ENCODE data around the gene PALLD.

Gene PALLD

DNA sequence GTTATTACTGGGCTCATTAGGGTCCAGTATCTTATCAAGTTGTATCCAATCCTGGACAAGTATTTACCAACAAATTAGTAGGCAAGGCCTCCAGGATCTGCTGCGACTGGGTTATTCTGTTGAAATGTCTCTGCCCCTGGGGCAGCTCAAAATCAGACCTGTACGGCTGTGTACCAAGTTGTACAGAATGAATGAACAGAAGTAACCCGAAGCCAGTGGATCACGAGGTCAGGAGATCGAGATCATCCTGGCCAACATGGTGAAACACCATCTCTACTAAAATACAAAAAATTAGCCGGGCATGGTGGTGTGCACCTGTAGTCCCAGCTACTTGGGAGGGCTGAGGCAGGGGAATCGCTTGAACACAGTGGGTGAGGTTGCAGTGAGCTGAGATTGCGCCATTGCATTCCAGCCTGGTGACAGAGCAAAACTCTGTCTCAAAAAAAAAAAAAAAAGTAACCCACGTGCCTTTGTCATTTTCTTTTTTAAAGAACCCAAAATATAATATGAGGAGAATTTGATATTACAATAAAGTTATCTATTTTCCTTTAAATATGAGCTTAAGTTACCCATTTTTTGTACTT lies 385.9 kb downstream of the PALLD start:
- DNase-seq, result no peak

DNA sequence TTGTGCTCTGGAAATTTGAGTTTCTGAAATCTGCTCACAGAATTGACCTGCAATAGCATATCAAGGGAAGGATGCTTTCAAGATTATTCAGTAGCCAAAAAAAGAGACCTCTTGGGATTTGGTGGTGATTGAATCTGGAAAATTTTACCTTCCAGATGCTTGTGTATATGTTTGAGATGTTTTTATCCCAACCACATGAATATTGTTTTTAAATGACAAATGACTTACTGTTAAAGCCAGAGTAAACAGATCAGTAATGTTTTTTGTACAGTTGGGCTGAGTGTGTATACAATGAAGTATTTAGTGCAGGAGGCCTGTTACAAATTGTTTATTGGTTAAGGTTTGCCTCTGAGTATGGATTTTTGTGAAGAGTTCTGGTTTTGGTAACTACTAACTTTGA lies 386.7 kb downstream of the PALLD start:
- no peak for DNase-seq

DNA sequence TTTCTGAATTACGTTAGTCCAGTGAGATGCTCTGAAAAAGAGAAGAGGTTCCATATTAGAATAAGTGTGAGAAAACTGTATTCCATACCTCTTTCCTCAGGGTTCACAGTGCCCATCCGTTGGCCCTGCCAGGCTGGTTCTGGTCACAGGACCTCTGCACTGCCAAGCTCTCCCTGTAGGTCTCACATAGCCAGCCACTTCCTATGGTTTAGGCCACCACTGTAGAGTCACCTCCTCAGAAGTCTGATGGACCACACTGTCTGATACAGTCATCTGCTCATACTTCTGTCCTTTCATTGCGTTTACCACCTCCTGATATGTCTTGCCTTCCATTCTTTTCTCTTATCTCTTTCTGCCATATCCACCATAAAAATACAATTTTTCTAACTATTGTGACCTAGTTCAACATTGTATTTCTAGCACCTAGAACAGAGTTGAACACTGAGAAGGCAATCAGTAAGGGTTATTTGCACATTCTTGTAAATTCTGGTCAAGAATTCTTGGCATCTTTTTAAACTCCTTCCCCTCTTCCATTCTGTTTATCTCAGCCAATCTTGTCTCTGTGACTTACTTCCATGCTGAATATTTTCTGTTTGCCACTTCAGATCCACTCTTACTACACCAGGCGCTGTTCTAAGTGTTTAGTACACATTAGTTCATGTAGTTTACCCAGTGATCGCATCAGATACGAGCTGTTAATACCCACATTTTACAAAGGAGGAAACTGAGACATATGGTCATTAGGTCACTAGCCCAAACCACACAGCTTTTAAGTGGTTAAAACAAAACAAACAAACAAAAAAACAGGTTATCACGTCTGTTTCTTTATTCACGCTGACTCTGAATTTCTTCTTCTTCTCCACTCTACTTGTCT lies 387.6 kb downstream of the PALLD start:
- DNase-seq, result no peak

DNA sequence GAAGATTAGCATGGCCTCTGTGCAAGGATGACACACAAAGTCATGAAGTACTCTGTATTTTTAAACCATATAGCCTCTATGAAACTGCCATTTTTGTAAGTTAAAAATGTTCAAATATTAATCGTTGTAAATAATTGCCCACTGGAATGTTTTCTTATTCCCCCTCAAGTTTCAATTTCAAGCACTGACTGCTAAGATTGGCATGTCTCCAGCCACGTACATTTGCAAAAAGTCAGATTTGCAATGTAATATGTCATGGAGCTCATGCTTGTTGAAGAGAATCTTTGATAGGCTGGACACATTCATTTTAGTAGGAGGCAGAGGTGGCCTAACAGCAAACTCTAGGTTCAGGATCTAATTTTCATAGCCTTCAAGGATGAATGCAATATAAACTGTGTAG lies 388.5 kb downstream of the PALLD start:
- no peak for DNase-seq

DNA sequence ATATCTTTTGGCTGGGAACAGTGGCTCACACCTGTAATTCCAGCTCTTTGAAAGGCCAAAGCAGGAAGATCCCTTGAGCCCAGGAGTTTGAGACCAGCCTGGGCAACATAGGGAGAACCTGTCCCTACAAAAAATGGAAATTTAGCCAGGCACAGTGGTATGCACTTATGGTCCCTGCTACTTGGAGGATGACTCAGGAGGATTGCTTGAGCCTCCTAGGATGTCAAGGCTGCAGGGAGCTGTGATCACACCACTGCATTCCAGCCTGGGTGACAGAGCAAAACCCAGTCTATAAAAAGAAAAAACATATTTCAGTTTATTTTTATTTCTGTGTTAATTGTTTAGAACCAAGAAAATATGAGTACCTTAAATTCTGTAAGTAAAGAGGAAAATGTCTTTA lies 389.5 kb downstream of the PALLD start:
- DNase-seq, result no peak

DNA sequence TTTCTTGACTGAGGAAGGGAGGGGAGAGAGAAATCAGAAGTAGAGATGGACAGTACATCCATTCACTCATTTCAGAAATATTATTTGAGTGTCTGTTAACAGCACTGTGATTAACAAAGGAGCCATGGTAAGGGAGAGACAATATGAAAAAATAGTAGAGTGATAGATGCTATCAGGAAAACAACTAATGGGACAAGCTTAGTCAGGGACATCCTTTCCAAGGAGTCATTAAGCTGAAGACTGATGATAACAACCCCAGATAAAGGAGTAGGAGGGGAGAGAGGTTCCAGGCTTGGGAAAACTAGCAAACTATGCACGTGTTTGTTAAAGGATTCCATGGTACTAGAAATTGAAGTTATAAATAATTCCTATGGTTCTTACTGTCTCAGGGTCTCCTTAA lies 391.0 kb downstream of the PALLD start:
- no peak for DNase-seq

DNA sequence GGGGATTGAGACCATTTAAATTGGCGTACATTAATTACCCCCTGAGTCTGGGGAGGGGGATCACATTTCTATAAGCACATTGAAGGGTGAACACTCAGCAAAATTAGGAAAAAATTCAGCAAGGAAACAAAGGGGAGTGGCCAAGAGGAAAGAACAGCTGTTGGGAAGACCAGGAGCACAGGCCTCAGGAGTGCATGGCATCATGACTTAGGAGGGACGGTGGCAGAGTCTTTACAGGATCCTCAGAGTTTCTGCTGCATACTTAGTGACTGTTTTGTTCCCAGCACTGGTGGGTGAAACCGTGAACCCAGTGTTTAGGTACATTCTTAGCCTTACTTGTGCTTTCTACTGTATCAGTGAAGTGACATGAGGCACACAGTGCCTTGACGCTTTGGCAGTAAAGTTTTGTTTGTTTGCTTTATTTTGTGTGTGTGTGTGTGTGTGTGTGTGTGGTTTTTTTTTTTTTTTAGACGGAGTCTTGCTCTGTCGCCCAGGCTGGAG lies 391.9 kb downstream of the PALLD start:
- DNase-seq, result no peak

DNA sequence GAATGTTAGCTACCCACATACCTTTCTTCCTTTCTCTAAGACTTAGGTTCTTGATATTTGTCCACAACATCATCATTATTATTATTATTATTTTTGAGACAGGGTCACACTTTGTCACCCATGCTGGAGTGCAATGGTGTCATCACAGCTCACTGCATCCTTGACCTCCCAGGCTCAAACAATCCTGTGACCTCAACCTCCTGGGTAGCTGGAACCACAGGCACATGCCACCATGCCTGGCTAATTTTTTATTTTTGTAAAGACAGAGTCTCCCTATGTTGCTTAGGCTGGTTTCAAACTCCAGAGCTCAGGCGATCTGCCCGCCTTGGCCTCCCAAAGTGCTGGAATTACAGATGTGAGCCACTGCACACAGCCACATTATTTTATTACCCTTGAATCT lies 394.2 kb downstream of the PALLD start:
- DNase-seq, result no peak

DNA sequence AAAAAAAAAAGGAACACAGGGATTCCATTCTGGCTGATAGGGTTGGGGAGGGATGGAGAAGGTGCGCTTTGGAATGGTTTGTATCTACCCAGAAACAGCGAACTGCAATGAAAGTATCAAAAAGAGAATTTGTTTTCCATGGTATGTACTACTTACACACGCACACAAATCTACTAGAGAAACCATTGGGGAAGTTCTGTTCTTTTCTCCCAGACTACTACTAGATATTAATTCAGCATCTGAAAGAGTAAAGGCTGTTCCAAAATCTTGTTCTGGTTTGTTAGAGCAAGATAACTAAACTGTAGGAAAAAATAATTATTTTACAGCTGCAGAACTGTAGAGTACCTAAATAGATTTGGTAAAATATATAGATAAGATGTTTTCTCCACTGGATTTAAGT lies 394.8 kb downstream of the PALLD start:
- DNase-seq, result no peak

DNA sequence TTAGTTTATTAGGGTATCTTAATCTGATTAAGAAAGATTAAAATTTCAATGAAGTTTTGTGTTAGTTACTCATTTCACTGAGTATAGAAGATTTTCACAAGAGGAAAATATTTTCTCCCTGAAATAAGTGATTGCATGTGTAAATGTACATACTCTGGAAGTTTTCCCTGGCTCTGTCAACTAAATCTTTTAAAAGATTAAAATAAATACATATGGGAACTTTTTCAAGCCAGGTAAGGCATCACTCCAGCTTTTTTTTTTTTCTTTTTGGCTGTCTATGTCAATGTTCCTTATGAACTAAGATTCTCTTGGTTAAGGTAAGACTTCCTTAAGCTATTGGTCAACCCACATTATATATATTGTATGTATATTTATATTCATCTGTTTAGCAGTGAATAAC lies 395.6 kb downstream of the PALLD start:
- no peak for DNase-seq

DNA sequence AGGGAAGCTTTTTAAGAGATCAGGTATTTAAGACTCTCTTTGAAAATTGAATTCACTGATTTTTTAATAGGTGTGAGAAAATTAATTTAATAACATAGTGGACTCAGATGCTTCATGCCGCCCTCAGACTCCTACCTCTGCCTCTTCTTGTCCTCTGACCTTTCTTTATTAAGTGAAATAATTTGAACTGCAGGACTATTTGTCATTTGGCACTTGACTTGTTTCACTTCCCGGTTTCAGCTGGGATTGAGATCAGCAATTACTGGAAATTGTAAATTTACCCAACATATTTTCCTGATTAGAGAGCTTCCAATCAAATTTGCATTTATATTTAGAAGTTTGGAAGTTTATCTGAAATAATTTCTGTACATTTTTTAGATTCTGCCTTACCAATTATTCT lies 396.4 kb downstream of the PALLD start:
- no peak for DNase-seq

DNA sequence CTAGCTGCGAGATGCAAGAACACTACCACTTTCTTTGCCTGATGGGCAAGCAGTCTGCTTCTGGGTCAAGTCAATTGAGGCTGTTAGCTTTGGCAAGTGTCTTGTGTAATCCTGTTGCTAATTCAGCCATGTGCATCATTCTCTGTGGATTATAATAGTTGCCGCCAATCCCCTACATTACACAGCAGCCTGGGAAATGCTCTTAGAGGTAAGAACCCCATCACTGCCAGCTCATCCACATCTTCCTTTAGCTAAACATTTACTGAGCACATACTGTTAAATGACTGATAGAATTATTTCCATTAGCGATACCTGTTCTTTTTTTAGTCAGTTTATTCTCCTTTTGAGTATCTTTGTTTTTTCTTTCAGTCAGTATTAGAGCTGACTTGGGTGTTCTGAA lies 397.0 kb downstream of the PALLD start:
- DNase-seq, result no peak

DNA sequence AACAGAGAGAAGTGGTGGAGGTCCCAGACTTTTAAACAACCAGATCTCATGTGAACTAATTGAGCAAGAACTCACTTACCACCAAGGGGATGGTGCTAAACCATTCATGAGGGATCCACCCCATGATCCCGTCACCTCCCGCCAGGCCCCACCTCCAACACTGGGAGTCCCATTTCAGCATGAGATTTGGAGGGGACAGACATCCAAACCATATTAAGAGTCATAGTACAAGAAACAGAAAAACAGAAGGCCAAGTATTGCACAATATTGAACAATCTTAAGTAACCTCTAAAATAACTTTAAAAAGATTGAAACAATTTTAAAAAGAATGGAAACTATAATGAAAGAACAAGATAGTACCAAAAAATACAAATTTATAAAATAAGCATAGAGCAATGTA lies 403.2 kb downstream of the PALLD start:
- DNase-seq, result no peak

DNA sequence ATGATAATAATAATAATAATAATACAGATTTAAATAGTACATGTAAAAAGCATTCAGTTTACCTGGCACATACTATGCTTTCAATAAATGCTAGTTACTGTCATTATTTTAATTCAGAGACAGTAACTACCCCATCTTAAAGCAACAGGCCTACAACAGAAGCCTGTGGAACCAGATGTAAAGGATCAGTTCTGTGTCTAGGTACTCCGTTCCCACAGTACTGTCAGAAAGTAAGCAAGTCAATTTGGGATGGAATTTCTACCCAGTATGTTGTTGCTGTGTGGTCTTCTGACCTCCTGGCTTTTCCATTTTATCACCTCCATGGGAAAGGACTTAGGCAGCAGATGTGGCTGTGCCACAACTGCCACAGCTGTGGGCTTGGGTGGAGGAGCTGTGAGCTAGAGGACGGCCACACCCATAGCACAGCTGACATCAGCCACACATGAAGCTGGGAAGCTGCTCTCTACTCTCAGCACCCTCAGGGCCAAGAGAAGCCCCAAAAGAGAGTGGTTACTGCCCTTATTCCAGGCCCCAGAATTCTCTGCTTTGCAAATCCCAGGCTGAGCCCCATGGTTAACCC lies 410.4 kb downstream of the PALLD start:
- DNase-seq, result no peak

DNA sequence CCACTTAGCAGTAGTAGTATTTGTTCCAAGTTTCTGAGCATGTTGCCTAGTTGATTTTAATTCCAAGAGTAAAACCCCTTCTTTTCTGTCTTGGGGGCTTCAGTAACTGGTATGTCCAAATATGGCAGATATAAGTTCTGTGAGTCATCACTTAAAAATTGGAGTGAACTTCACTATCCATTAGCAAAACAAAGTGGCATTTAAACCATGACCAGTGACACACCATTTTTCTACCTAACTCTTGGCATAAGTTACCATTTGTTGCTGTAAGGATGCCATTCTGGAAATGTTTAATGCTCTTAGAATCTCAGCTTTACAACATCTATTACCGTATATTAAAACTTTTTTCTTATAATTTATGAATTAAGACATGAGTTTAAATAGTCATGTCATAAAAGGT lies 411.2 kb downstream of the PALLD start:
- no peak for DNase-seq

DNA sequence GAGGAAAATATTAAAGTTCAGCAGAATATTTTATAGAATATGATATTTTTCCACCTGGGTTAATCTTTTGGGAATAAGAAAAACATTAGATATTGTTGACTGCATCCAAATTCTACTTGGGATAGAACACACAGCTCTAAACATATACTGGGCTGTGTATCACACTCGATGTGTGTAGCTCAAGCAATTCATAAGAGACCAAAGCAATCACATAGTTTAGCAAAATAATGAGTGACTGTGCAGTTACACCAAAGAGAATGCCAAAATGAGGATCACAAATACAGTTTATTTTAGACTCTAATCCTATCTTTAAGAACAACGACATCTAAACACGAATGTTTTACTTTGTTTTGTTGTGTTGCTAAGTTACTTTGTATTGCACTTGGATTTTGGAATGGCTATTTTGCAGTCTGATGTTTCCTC lies 412.0 kb downstream of the PALLD start:
- no peak for DNase-seq

DNA sequence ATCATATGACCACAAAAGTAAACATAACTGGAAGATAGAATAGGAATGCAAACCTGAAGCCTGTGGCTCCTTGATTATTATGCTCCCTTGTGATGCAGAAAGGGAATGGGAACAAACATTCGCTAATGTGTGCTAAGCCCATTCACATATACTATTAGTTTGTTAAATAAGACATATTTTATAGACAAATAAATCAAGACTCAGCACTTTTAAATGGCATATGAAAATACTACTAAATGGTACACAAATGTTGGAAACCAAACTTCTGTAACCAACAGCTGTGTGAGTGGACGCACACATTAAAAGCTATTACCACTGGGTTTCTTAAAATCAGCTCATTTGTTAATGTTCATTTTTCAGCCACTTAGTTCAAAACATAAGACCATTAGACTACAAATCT lies 417.2 kb downstream of the PALLD start:
- no peak for DNase-seq

DNA sequence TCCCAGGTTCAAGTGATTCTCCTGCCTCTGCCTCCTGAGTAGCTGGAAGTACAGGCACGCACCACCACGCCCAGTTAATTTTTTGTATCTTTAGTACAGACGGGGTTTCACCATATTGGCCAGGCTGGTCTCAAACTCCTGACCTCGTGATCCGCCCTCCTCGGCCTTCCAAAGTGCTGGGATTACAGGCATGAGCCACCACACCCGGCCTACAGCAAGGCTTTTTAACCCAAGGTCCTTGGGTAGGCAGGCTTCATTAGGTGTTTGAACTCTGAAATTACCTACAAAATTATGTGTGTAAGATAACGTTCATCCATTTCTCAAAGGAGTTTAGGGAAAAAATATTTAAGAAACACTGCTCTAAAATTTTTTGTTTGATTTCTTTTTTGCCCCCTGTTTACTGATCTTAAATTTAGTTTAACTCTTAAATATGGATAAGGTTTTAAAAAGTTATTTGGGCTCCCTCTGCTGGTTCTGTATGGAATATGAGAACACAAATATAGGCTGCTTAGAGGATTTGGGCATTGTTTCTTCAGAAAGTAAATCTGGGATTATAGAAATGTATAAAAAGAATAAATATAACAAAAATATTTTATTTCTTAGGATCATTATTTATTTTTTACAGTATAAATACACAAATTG lies 420.4 kb downstream of the PALLD start:
- no peak for DNase-seq

DNA sequence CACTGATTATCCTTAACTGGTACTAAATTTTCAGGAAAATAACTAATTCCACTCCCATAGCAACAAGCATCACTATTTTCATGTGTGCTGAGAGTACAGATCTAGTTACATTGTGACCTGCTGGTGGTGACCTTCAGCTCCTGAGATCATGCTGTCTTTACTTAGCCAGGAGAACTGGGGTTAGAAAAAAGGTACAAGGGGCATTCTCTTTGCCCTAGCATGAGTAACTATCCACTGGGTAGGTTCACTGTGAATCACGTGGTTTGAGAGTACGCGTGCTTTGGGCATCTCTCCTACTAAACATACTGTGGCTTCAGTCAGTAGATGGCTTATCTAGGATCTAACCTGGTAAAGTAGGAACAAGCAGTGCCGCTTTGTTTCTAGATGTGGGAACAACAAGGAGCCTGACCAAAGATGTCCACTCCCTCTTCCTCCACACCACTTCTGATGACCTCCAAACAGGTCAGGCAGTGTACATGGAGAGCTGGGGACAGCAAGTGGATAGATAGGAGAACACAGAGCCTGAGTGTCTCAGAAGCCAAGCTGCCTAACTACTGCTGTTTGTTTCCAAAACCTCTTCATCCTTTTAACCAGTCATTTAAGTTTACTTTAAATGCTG lies 423.0 kb downstream of the PALLD start:
- no peak for DNase-seq

DNA sequence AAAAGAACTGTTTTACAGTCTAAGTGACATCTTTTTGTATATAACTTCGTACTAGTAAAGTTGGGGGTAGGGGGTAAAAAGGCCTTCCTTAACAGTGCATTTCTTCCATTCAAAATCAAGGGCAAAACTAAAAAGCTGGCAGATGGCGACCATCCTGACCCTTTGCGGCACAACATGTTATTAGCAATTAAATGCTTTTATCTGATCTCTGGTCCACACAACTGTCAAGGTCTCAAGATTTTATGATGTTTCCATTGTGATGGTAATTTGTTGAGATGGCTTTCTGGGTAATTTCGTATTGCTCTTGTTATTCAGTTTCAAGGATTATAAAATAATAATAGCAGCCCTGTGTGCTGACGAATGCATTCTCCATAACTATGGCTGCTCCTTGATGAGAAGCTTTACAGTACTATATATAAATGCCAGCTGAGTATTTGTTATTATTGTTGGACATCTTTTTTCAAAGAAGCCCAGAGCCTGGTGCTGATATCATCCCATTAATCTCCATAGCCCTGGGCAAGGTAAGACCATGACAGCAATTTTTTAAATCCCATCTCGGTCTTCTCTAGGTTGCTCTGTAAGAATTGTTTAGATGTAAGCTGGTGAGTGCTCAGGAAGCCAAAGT lies 423.7 kb downstream of the PALLD start:
- DNase-seq, result no peak

DNA sequence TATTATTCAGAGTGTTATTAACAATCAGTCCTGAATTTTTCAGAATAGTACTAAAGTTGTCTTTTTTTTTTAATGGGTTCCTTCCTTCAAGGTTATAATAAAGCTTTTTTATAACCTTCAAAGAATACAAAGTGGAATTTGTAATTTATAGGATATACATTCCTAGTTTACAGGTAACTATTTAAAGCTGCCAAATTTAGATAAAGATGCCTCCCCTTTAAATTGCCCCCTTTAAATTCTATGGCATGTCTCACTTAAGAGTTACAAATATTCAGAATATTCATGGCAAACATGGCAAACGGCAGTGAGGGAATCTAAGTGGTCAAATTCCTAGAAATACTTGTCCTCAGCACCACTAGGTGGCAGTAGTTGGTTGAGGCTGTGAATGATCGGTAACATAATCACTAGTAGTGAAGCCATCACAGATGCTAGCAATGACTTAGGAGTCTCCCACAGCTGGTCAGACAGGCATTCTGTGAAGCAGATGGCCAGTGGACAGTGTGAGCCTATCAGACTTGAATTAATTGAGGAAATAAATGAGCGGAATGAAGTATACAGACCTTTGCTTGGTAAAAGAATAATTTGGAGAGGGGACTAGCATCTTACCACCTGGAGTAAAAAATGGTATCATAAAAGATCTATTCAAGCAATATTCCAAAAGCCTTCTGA lies 426.8 kb downstream of the PALLD start:
- no peak for DNase-seq

DNA sequence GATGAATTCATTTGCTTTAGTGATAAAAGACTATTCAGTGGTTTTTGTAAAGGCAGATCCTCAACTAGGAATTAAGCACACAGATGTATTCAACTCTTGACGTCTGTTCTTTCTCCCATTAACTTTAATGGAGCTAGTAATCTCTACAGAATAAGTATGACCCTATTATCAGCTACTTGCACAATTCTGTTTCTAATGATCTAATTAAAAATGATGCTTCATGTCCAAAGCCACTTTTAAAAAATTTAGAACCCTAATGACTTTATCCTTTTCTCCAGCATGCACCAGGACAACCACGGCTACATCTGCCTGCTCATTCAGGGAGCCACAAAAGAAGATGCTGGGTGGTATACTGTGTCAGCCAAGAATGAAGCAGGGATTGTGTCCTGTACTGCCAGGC lies 427.8 kb downstream of the PALLD start:
- no peak for DNase-seq

Data from activated gamma-delta T cell (primary cell).